Tibial artery (tissue), 4 donors: Measurements from ENCODE around the gene ATP9B.
A peak's percentile ranks its signal among the peaks of the same experiment; 100 is the strongest.

Experiments
- DNase-seq, 2 donors: peaks; one replicate each; pipeline ENCODE4 v3.0.0-alpha.2; 2019
- H3K27ac ChIP-seq, 2 donors: fragments of 200-600 bp; sonication (generic) in 1 of 2; 1 replicate in 1 of 2; 2 replicates in 1 of 2; pipeline ENCODE4 v1.5.1; 2018 to 2019; ENCODE audit warnings: mild to moderate bottlenecking in 1 of 2
- H3K27me3 ChIP-seq, 2 donors: fragments of 200-600 bp; sonication (generic) in 1 of 2; one replicate each; pipeline versions ENCODE4 v1.5.1 to v1.6.0; 2016 to 2019
- H3K36me3 ChIP-seq, 3 donors: fragments of 200-600 bp; sonication (generic) in 2 of 3; one replicate each; pipeline ENCODE4 v1.5.1; 2016 to 2019; ENCODE audit warnings: mild to moderate bottlenecking in 2 of 3
- H3K4me1 ChIP-seq, 4 donors: fragments of 200-600 bp; sonication (generic) in 2 of 4; 1 replicate in 3 of 4; 2 replicates in 1 of 4; pipeline ENCODE4 v1.5.1; 2016 to 2019
- H3K4me3 ChIP-seq, 2 donors: fragments of 200-600 bp; sonication (generic) in 1 of 2; 1 replicate in 1 of 2; 2 replicates in 1 of 2; pipeline ENCODE4 v1.5.1; 2018 to 2019; ENCODE audit warnings: mild to moderate bottlenecking in 2 of 2
- H3K9me3 ChIP-seq, 3 donors: fragments of 200-600 bp; sonication (generic) in 1 of 3; one replicate each; pipeline ENCODE4 v1.5.1; 2016 to 2019
- CTCF ChIP-seq, 2 experiments: fragments of 200-600 bp in 1 of 2; fragments of 450-650 bp in 1 of 2; IDR thresholded peaks; one replicate each; pipeline ENCODE4 v1.5.1; 2017 to 2019; ENCODE audit warnings: antibody characterized with exemption in 2 of 2, mild to moderate bottlenecking in 1 of 2, moderate library complexity in 1 of 2
- intact Hi-C: fragments of 100-400 bp; cut with DNase I; formaldehyde crosslinking; loops from one replicate; pipeline ENCODE4 v1.15.0; 2023; ENCODE audit warnings: low total_unique reads

Gene ATP9B

GRCh38 chr18:79409313-79409712 is 340.1 kb downstream of the ATP9B start:
- Histone ChIP-seq H3K4me1 (peaks cover 0 to 11% (median 5%) of the 10 kb centered on the region in 4 donors), H3K9me3 (no peaks in the 10 kb centered on the region), H3K36me3 (peaks cover 12 to 41% (median 40%) of the 10 kb centered on the region in 3 donors), H3K27ac (no peak overlapping the region), H3K4me3 (no peak overlapping the region), H3K27me3 (no peaks in the 10 kb centered on the region)
- DNase-seq, result no peak
- no peak for TF ChIP-seq CTCF (IDR thresholded peaks at IDR 0.05)
- intact Hi-C loops, result no loop called here

GRCh38 chr18:79410171-79410641 is 341.0 kb downstream of the ATP9B start:
- intact Hi-C loops, result no loop called here
- H3K36me3 ChIP-seq, result peaks cover 12 to 47% (median 47%) of the 10 kb centered on the region in 3 donors
- DNase-seq, result no peak

GRCh38 chr18:79410731-79411613 is 341.8 kb downstream of the ATP9B start:
- Histone ChIP-seq H3K4me3 (no peak overlapping the region), H3K36me3 (peaks cover 12 to 47% (median 47%) of the 10 kb centered on the region in 3 donors), H3K4me1 (no peaks in the 10 kb centered on the region), H3K9me3 (no peaks in the 10 kb centered on the region), H3K27me3 (no peaks in the 10 kb centered on the region), H3K27ac (no peak overlapping the region)
- intact Hi-C loops, result no loop called here
- TF ChIP-seq CTCF (IDR thresholded peaks at IDR 0.05), result no peak
- DNase-seq, result no peak

More at GRCh38 chr18:79410171-79410641, 341.0 kb downstream of the ATP9B start:
- no peak for TF ChIP-seq CTCF (IDR thresholded peaks at IDR 0.05)
- Histone ChIP-seq H3K27me3 (no peaks in the 10 kb centered on the region), H3K4me1 (peaks cover 0 to 2% (median 0%) of the 10 kb centered on the region in 4 donors), H3K9me3 (no peaks in the 10 kb centered on the region), H3K4me3 (no peak overlapping the region), H3K27ac (no peak overlapping the region)

DNA sequence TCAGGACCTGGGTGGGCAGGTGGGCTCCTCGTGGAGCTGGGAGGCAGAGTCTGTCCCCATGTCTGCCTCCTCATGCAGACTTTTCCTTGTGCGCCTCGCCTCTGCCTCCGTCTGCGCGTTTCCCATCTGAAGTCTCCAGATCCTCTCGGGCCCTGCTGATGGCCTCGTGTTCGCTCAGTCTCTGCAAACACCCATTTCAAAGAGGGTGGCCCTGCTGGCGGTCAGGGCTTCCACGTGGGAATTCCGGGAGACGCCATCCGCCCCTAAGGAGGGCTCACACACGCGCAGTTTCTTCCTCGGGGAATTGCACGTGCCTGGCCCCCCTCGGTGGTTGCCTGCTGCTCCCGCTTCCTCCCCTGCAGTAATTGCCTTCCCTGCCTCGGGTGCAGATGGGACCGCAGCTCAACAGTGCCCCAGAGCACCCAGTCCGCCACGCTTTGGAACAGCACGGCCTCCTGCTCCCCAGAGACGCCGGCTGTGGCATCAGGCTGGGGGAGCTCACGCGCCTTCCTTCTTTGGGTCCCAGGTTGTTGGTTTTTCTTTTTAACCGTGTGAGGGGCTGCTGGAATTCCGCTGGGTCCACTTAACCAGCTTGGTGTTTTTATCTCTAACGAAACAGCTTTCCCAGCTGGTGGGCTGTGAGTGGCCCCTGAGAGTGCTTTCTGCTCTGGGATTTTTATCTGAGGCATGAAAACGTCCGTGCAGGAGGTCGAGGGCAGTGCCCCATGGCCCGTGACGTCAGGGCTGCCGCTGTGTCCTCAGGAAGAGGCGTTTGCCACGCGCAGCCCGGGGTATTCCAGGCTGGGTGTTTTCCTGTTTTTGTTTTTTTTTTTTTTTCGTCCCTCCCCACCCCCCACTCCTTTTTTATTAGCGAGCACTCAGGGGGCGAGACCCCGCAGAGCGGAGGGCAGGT is 342.7 kb downstream of the ATP9B start:
- Histone ChIP-seq H3K9me3 (no peaks in the 10 kb centered on the region), H3K36me3 (peaks cover 12 to 52% (median 47%) of the 10 kb centered on the region in 3 donors), H3K27me3 (no peaks in the 10 kb centered on the region), H3K4me3 (no peak overlapping the region), H3K4me1 (peaks cover 0 to 2% (median 0%) of the 10 kb centered on the region in 4 donors), H3K27ac (no peak overlapping the region)
- intact Hi-C loops, result no loop called here
- DNase-seq, result peak in 1 of 2 donors; percentile 59
- no peak for TF ChIP-seq CTCF (IDR thresholded peaks at IDR 0.05)

GRCh38 chr18:79413025-79413424 is 343.8 kb downstream of the ATP9B start:
- intact Hi-C loops, result no loop called here
- Histone ChIP-seq H3K27me3 (no peaks in the 10 kb centered on the region), H3K36me3 (peaks cover 12 to 52% (median 47%) of the 10 kb centered on the region in 3 donors), H3K4me1 (peaks cover 0 to 3% (median 0%) of the 10 kb centered on the region in 4 donors), H3K9me3 (no peaks in the 10 kb centered on the region), H3K4me3 (no peak overlapping the region), H3K27ac (no peak overlapping the region)
- no peak for TF ChIP-seq CTCF (IDR thresholded peaks at IDR 0.05)
- DNase-seq, result peak in 1 of 2 donors; percentile 40
